SK-N-SH (cell line): ENCODE results near the gene TPP2. TPM values are rescaled to one million over a fixed set of nuclear protein-coding genes. Genes with fewer than 3 reads are reported as not detected.

ENCODE experiments used
- CTCF ChIA-PET: fragments of 300-600, 350-600 bp; formaldehyde crosslinking; extraction: SDS; loops from one replicate; lab custom pipeline; 2021; lab: Yijun Ruan, JAX
- POLR2A ChIA-PET: fragments of 350-600 bp; sonication (Branson Sonifier 250); formaldehyde crosslinking; extraction: SDS; loops from one replicate; lab custom pipeline; 2020; ENCODE audit warnings: antibody characterized with exemption, inconsistent platforms; lab: Yijun Ruan, JAX
- DNase-seq: peaks from one replicate; pipeline ENCODE4 v3.0.0; 2012
- H2AFZ ChIP-seq: fragments of 200-600 bp; sonication (generic); 2 replicates; pipeline ENCODE4 v1.8.1; 2016; ENCODE audit warnings: antibody characterized with exemption, mild to moderate bottlenecking, low read depth
- H3F3A ChIP-seq: fragments of 200-600 bp; sonication (generic); replicated peaks from 2 replicates; pipeline ENCODE3; 2016; ENCODE audit warnings: antibody characterized with exemption, mild to moderate bottlenecking; ENCODE audit not compliant: insufficient read depth
- H3K27ac ChIP-seq, 2 experiments: fragments of 200-500 bp in 1 of 2; fragments of 200-600 bp in 1 of 2; sonication (Bioruptor generic) in 1 of 2; sonication (generic), shearing (Covaris generic) in 1 of 2; 2 replicates each; pipeline versions ENCODE4 v1.5.1 to v1.6.1; 2014 to 2016; ENCODE audit warnings: low read depth in 2 of 2, inconsistent platforms in 1 of 2, low read length in 1 of 2, mild to moderate bottlenecking in 1 of 2, mixed read lengths in 1 of 2
- H3K27me3 ChIP-seq: fragments of 200-600 bp; sonication (generic), shearing (Covaris generic); 2 replicates; pipeline ENCODE4 v1.6.1; 2016; ENCODE audit warnings: mixed run types; ENCODE audit not compliant: insufficient read depth
- H3K36me3 ChIP-seq, 2 experiments: fragments of 200-500 bp in 1 of 2; fragments of 200-600 bp in 1 of 2; sonication (Bioruptor generic) in 1 of 2; sonication (generic) in 1 of 2; replicated peaks in 1 of 2; 2 replicates each; pipeline versions ENCODE3 to v1.5.1; 2014 to 2016; ENCODE audit warnings: low read length in 1 of 2, mild to moderate bottlenecking in 1 of 2; ENCODE audit not compliant: insufficient read depth in 2 of 2, control insufficient read depth in 1 of 2
- H3K4me1 ChIP-seq, 2 experiments: fragments of 200-500 bp in 1 of 2; fragments of 200-600 bp in 1 of 2; sonication (Bioruptor generic) in 1 of 2; sonication (generic), shearing (Covaris generic) in 1 of 2; 2 replicates each; pipeline versions ENCODE4 v1.5.1 to v1.6.1; 2014 to 2016; ENCODE audit warnings: low read depth in 1 of 2, low read length in 1 of 2, mixed run types in 1 of 2; ENCODE audit not compliant: insufficient read depth in 2 of 2, control insufficient read depth in 1 of 2
- H3K4me2 ChIP-seq: fragments of 200-600 bp; sonication (generic), shearing (Covaris generic); 2 replicates; pipeline ENCODE4 v1.6.1; 2017; ENCODE audit warnings: mixed run types
- H3K4me3 ChIP-seq, 2 experiments: fragments of 200-500 bp in 1 of 2; fragments of 200-600 bp in 1 of 2; sonication (Bioruptor generic) in 1 of 2; sonication (generic), shearing (Covaris generic) in 1 of 2; 2 replicates each; pipeline versions ENCODE4 v1.5.1 to v1.8.1; 2014 to 2016; ENCODE audit warnings: low read depth in 2 of 2, inconsistent platforms in 1 of 2, low read length in 1 of 2, mild to moderate bottlenecking in 1 of 2, mixed read lengths in 1 of 2, moderate library complexity in 1 of 2
- H3K79me2 ChIP-seq: fragments of 200-600 bp; sonication (generic); 2 replicates; pipeline ENCODE4 v1.8.1; 2017; ENCODE audit warnings: mild to moderate bottlenecking; ENCODE audit not compliant: insufficient read depth
- H3K9ac ChIP-seq: fragments of 200-600 bp; sonication (generic); 2 replicates; pipeline ENCODE4 v1.6.1; 2017; ENCODE audit warnings: mixed run types
- H3K9me2 ChIP-seq: fragments of 200-600 bp; sonication (generic); 2 replicates; pipeline ENCODE4 v1.6.1; 2017; ENCODE audit warnings: mixed run types
- H3K9me3 ChIP-seq: fragments of 200-600 bp; sonication (generic); 2 replicates; pipeline ENCODE4 v1.6.1; 2017; ENCODE audit warnings: mixed run types, mild to moderate bottlenecking, moderate library complexity
- H4K20me1 ChIP-seq: fragments of 200-600 bp; sonication (generic); 2 replicates; pipeline ENCODE4 v1.6.1; 2017; ENCODE audit warnings: mild to moderate bottlenecking, mixed run types; ENCODE audit not compliant: insufficient read depth
- CHD2 ChIP-seq: fragments of 150-350 bp; IDR thresholded peaks from 2 replicates; pipeline ENCODE4 v1.6.1; 2018; ENCODE audit warnings: low read length; ENCODE audit not compliant: partially characterized antibody
- ELF1 ChIP-seq: IDR thresholded peaks from 2 replicates; pipeline ENCODE4 v1.4.0; 2012
- EZH2phosphoT487 ChIP-seq: fragments of 200-600 bp; sonication (generic); IDR thresholded peaks from 2 replicates; pipeline ENCODE4 v1.6.1; 2017; ENCODE audit warnings: low read depth, mixed run types, mild to moderate bottlenecking, antibody characterized with exemption, moderate library complexity, borderline replicate concordance
- FOSL2 ChIP-seq: IDR thresholded peaks from 2 replicates; pipeline ENCODE4 v1.4.0; 2012; ENCODE audit warnings: low read depth, mild to moderate bottlenecking, moderate library complexity, borderline replicate concordance
- FOXM1 ChIP-seq: IDR thresholded peaks from 2 replicates; pipeline ENCODE4 v1.4.0; 2012; ENCODE audit warnings: low read depth, mild to moderate bottlenecking
- GABPA ChIP-seq: IDR thresholded peaks from 2 replicates; pipeline ENCODE4 v1.4.0; 2012; ENCODE audit warnings: low read depth, mild to moderate bottlenecking
- GATA2 ChIP-seq: sonication (generic); formaldehyde crosslinking; IDR thresholded peaks from 2 replicates; pipeline ENCODE4 v1.5.0; 2020; ENCODE audit warnings: mild to moderate bottlenecking, missing genetic modification reagents
- MXI1 ChIP-seq: IDR thresholded peaks from 2 replicates; pipeline ENCODE4 v1.6.1; 2012; ENCODE audit warnings: mild to moderate bottlenecking, low read depth, low read length, improper control_type of control experiment
- NFIC ChIP-seq: IDR thresholded peaks from 2 replicates; pipeline ENCODE4 v1.4.0; 2012; ENCODE audit warnings: borderline replicate concordance
- RAD21 ChIP-seq: IDR thresholded peaks from 2 replicates; pipeline ENCODE4 v1.6.1; 2012; ENCODE audit warnings: mild to moderate bottlenecking, low read length
- RFX5 ChIP-seq: IDR thresholded peaks from 2 replicates; pipeline ENCODE4 v1.6.1; 2012; ENCODE audit warnings: mild to moderate bottlenecking, improper control_type of control experiment, low read length
- RXRA ChIP-seq: IDR thresholded peaks from 2 replicates; pipeline ENCODE4 v1.4.0; 2012; ENCODE audit warnings: low read depth, mild to moderate bottlenecking, borderline replicate concordance
- SIN3A ChIP-seq: IDR thresholded peaks from 2 replicates; pipeline ENCODE4 v1.6.1; 2012; ENCODE audit warnings: low read depth, mild to moderate bottlenecking, low read length, moderate library complexity, borderline replicate concordance
- TAF1 ChIP-seq: IDR thresholded peaks from 2 replicates; pipeline ENCODE4 v1.6.1; 2012; ENCODE audit warnings: low read depth, mild to moderate bottlenecking, low read length, moderate library complexity, borderline replicate concordance
- TCF12 ChIP-seq: IDR thresholded peaks from 2 replicates; pipeline ENCODE4 v1.4.0; 2012
- WGBS: methylation state at CpG from one replicate; pipeline ENCODE4 v1.1.6; 2017; ENCODE audit warnings: low lambda C conversion rate; 5-methylcytosine and 5-hydroxymethylcytosine counted together
- polyA plus RNA-seq, 3 experiments: library from polyadenylated mRNA; depleted of rRNA; stranded (reverse); fragments of >200 nt; gene quantifications; 2 replicates each; pipeline ENCODE4 v1.2.3, GENCODE V29; 2012
- TF ChIP-seq, protein P1 (sequence below): fragments of 150-350 bp; IDR thresholded peaks from 2 replicates; pipeline ENCODE4 v1.6.1; 2017; ENCODE audit warnings: antibody characterized with exemption, low read length, low read depth, borderline replicate concordance
- TF ChIP-seq, protein P2 (sequence below): fragments of 200-600 bp; sonication (generic); IDR thresholded peaks from 2 replicates; pipeline ENCODE4 v1.6.1; 2017; ENCODE audit warnings: antibody characterized with exemption, mild to moderate bottlenecking, moderate library complexity
- TF ChIP-seq, protein P3 (sequence below): IDR thresholded peaks from 2 replicates; pipeline ENCODE4 v1.4.0; 2012; ENCODE audit warnings: low read depth
- TF ChIP-seq, protein P4 (sequence below): fragments of 150-350 bp; IDR thresholded peaks from 2 replicates; pipeline ENCODE4 v1.6.1; 2016; ENCODE audit warnings: mild to moderate bottlenecking, low read depth, low read length

TPP2 gene
- polyA plus RNA-seq, 1 of the 3 experiments (the other 2 are of a cell fraction): 8.3 TPM

DNA sequence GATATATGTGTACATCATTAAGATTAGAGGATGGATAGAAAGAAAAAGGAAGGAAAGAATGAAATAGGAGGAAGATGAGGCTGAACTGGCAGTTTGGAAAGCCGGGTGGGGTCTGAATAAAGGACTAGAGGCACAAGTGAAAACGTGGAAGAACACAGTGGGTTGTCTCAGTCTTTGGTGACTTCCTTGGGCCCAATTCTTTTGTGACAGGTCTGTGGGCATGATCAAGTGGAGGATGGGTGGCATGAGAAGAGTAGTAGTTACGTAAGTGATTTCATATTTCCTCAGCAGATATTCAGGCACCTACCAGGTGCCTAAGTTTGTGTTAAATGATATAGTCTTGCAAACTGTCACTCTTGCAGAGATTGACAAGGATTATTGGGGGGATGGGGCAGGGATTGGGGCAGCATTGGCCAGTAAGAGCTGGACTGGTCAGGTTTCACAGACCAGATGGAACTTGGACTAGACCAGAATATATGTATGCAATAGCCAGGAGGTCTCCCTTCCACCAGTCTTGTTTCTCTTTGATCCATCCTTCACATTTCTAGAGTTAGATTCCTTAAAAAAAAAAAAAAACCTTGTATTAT lies 2.7 kb downstream of the TPP2 start:
- H3K79me2 ChIP-seq: peaks cover 98% of the 10 kb centered on the region
- WGBS: 91% methylated on average over 3 of the region's 3 CpGs
- H4K20me1 ChIP-seq: peaks cover 23% of the 10 kb centered on the region
- no peak overlapping the region for H2AFZ ChIP-seq
- H3K4me3 ChIP-seq: no peak overlapping the region
- H3K27ac ChIP-seq: no peak overlapping the region
- H3K9me2 ChIP-seq: no peaks in the 10 kb centered on the region
- H3K4me2 ChIP-seq: peak overlapping the region; percentile 95; the same call in 1 of the 2 replicates
- no peaks in the 10 kb centered on the region for H3K9me3 ChIP-seq
- ChIA-PET POLR2A (no interaction called here), CTCF (no interaction called here)
- no peaks in the 10 kb centered on the region for H3K27me3 ChIP-seq
- TF ChIP-seq RXRA: no peak
- TF ChIP-seq, protein P1, sequence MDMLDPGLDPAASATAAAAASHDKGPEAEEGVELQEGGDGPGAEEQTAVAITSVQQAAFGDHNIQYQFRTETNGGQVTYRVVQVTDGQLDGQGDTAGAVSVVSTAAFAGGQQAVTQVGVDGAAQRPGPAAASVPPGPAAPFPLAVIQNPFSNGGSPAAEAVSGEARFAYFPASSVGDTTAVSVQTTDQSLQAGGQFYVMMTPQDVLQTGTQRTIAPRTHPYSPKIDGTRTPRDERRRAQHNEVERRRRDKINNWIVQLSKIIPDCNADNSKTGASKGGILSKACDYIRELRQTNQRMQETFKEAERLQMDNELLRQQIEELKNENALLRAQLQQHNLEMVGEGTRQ: no peak
- no peak for TF ChIP-seq FOXM1
- no peak for TF ChIP-seq RAD21
- TF ChIP-seq TCF12: no peak
- TF ChIP-seq SIN3A: no peak
- TF ChIP-seq MXI1: no peak
- TF ChIP-seq, protein P2, sequence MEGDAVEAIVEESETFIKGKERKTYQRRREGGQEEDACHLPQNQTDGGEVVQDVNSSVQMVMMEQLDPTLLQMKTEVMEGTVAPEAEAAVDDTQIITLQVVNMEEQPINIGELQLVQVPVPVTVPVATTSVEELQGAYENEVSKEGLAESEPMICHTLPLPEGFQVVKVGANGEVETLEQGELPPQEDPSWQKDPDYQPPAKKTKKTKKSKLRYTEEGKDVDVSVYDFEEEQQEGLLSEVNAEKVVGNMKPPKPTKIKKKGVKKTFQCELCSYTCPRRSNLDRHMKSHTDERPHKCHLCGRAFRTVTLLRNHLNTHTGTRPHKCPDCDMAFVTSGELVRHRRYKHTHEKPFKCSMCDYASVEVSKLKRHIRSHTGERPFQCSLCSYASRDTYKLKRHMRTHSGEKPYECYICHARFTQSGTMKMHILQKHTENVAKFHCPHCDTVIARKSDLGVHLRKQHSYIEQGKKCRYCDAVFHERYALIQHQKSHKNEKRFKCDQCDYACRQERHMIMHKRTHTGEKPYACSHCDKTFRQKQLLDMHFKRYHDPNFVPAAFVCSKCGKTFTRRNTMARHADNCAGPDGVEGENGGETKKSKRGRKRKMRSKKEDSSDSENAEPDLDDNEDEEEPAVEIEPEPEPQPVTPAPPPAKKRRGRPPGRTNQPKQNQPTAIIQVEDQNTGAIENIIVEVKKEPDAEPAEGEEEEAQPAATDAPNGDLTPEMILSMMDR: no peak
- no peak for TF ChIP-seq CHD2
- no peak for TF ChIP-seq FOSL2
- TF ChIP-seq GATA2 (CRISPR knock-in tag): no peak
- TF ChIP-seq, protein P3, sequence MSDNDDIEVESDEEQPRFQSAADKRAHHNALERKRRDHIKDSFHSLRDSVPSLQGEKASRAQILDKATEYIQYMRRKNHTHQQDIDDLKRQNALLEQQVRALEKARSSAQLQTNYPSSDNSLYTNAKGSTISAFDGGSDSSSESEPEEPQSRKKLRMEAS: no peak
- TF ChIP-seq, protein P4, sequence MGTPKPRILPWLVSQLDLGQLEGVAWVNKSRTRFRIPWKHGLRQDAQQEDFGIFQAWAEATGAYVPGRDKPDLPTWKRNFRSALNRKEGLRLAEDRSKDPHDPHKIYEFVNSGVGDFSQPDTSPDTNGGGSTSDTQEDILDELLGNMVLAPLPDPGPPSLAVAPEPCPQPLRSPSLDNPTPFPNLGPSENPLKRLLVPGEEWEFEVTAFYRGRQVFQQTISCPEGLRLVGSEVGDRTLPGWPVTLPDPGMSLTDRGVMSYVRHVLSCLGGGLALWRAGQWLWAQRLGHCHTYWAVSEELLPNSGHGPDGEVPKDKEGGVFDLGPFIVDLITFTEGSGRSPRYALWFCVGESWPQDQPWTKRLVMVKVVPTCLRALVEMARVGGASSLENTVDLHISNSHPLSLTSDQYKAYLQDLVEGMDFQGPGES: no peak
- TF ChIP-seq GABPA: no peak
- TF ChIP-seq ELF1: no peak
- TF ChIP-seq EZH2phosphoT487: no peak
- no peak for TF ChIP-seq NFIC
- no peak for TF ChIP-seq TAF1
- TF ChIP-seq RFX5: no peak
- peaks cover 11 to 17% of the 10 kb centered on the region in 2 experiments; a peak in 2 of 4 replicates for H3K4me1 ChIP-seq
- H3K9ac ChIP-seq: no peak overlapping the region
- no peak for DNase-seq
- peaks cover 9% of the 10 kb centered on the region for H3F3A ChIP-seq
- H3K36me3 ChIP-seq: peaks cover 3 to 15% of the 10 kb centered on the region in 2 experiments
